ENCODE measurements around the gene INMT. TPM values are rescaled to one million over a fixed set of nuclear protein-coding genes. Genes with fewer than 3 reads are reported as not detected.

Gene INMT
- 3.5 and 4.6 TPM in 2 replicates for total RNA-seq

GRCh38 chr7:30751696-30752273, at the start of gene INMT:
INMT (plus strand) TSS chr7:30752135; CDS start chr7:30752151, 16 bp downstream.

DNA sequence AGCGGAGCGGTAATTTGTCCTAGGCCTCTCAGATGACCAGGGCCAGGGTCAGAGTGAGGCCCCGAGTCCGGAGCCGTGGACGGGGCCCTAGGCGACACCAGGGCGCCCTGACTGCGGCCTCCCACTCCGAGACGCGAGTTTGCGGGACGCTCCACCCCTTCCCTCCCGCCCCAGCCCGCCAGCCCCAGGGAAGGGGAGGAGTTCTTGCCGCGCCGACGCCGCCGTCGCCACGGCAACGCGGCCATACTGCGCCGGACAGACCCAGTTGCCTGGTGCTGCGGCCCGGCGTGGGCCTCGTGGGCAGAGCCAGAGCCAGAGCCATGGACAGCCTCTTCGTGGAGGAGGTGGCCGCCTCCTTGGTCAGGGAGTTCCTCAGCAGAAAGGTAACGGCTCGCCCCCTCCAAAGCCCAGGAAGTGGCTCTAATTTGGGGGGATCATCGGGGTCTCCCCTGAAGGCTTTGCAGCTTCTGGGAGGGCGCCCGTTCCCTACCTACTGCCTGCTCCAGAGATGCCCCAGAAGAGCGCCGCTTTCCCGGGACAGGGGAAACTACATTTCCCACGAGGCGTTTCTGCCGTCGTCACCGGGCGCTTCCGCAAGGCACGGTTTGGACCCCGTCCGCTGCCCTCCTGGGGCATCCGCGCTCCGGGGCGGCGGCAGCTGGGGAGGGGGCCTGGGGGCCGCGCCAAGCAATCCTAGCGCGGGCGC, 19.4 kb downstream of the INMT start, which contains the start of gene MINDY4:
TSS of gene MINDY4 (plus strand) at position 244 of the 706 bp plus-strand sequence. CDS start at position 321, 77 bp downstream.

Other genes starting within 250 kb of the INMT start
- gene GGCT, start 247.3 kb upstream of the INMT start, total RNA-seq: 15.0 and 19.8 TPM in 2 replicates
- gene GARS1, start 157.3 kb upstream of the INMT start, total RNA-seq: 153 and 164 TPM in 2 replicates
- not detected in 2 replicates for gene CRHR2, start 69.7 kb upstream of the INMT start, total RNA-seq
- 6.6 and 8.1 TPM in 2 replicates for gene MINDY4, start 19.3 kb downstream of the INMT start, total RNA-seq
- gene AQP1, start 159.7 kb downstream of the INMT start, total RNA-seq: 127 and 148 TPM in 2 replicates
- gene GHRHR, start 211.8 kb downstream of the INMT start, total RNA-seq: not detected in 2 replicates